NOMO-1 (cell line): ENCODE results near the gene CD79A.
"Not testable (repeated sequence)": the region's sequence is repeated elsewhere in the genome, so short reads cannot be mapped to it uniquely, and the experiment has no call there.

Experiments used
- DNase-seq, 2 experiments: peaks; one replicate each; lab custom pipeline; 2025; ENCODE audit not compliant: unreplicated experiment in 2 of 2; lab: John Stamatoyannopoulos, UW

Gene CD79A

DNA sequence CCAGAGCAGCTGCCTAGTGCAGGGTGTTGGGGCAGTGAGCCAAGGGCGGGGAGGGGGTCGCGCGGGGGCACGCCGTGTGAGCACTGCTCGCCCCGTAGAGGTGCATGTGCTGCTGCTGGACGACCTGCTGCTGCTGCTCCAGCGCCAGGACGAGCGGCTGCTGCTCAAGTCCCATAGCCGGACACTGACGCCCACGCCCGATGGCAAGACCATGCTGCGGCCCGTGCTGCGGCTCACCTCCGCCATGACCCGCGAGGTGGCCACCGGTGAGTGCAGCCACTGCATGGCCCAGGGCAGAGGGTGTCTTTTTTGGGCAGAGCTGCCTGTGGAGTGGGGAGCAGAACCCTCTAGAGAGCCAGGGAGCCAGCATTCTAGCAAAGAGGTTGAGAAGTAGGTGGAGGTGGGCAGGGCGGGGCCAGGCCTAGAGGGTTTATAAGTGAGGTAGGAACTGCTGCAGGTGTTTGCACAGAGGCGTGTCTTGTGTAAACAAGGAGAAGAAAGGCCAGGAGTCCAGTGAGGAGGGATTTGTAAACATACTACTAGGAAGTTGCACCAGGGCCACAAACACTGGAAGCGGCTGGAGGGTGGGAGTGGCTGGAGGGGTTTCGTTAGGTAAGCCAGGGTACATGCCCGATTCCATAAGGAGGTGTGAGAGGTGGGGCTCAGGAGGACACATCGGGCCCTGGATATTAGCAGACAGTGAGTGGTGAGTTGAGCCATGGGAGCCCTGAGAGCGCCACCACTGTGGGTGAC, 27.2 kb downstream of the CD79A start:
- no peak for DNase-seq

DNA sequence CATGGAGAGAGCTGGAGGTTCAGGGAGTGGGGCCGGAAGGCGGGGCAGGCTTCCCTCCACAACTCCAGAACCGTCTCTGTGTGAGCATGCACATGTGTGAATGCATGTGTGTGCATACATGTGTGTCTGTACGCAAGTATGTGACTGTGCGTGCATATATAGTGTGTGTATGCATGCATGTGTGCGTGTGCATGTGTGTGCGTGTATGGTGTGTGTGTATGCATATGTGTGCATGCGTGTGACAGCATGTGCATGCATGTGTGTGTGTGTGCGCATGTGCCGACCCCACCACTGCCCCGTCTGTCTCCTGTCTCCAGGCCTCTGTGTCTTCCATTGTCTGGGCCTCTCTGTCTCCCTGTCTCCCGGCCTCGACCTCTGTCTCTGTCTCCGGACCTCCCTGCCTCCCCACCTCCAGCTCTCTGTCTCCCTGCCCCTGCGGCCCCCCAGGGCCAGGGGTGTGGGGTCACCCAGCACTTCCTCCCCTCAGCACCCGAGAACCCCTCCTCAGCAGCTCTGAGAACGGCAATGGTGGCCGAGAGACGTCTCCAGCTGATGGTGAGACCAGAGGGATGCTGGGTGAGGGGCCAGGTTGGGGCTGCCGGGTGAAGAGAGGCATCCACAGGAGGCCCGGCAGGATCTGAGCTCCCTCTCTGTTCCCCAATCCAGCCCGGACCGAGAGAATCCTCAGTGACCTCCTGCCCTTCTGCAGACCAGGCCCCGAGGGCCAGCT, 28.4 kb downstream of the CD79A start:
- no peak for DNase-seq

DNA sequence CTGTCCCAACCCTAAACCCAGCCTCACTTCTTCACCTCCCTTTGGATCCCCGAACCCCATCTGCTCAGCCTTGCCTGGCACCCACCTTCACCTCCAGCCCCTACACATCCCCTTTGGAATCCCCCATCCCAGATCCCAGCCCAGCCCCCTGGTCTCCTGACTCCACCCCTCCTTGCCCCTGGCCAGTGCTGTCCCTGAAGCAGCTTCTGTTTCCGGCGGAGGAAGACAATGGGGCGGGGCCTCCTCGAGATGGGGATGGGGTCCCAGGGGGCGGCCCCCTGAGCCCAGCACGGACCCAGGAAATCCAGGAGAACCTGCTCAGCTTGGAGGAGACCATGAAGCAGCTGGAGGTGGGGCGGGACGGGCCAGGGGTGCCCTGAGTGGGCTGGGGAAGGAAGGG, 29.2 kb downstream of the CD79A start:
- no peak for DNase-seq

DNA sequence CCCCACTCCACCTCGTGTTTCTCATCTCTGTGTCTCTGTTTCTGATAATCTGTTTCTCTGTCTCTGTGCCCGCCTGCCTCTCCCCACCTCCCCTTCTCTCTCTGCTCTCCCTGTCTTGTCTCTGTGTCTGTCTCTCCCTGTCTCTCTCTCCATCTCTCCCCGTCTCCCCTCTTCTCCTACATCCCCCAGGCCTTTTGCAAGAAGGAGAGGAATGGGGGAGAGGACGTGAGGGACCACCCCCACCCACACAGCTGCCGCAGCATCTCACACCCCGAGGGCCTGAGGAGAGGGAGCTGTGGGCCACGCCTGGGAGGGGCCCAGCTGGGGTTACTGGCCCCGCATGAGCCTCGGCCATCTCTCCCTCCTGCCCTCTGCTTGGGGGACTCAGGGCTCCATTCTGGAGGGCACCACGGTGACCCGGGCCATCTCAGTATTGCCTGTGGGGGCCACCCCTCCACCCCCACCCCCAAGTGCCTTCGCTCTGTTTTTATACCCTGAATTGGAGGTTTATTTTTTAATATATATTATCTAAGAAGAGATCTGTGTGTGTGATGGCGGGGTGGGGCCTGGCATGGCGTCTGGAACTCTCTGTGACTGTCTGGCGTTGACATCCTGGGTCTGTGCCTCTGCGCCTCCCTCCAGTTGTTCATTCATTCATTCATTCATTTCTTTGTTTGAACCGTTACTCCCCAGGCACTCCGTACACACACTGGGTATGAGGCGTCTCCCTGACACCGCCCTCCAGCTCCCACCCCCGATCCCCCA, 30.0 kb downstream of the CD79A start:
- no peak for DNase-seq

DNA sequence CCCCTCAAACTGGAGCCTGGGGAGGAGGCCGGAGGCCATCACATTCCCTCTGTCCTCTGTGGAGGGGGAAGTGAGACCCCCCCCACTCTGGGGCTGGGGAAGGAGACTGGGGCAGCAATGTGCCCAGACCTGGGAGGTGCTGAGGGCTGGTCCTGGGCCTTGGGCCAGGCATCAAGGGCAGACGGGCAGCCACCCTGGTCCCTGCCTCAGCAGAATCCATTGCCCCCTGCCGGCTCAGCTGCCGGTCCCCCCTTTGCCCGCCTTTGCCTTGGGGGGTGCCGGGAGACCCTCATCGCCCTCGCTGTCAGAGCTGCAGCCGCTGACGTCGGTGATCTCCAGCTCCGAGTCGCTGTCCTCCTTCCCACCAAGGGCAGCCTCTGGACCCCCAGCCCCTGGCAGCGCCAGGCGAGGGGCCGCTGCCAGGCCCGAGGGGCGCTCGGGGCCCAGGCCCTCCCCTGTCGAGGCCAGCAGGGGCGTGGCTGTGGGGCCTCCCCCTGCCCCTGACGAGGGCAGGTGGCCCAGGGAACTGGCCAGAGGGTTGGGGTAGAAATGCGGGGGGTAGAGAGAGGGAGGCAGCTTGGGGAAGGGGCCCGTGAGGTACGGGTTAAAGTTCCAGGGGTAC, 31.0 kb downstream of the CD79A start:
- no peak for DNase-seq

DNA sequence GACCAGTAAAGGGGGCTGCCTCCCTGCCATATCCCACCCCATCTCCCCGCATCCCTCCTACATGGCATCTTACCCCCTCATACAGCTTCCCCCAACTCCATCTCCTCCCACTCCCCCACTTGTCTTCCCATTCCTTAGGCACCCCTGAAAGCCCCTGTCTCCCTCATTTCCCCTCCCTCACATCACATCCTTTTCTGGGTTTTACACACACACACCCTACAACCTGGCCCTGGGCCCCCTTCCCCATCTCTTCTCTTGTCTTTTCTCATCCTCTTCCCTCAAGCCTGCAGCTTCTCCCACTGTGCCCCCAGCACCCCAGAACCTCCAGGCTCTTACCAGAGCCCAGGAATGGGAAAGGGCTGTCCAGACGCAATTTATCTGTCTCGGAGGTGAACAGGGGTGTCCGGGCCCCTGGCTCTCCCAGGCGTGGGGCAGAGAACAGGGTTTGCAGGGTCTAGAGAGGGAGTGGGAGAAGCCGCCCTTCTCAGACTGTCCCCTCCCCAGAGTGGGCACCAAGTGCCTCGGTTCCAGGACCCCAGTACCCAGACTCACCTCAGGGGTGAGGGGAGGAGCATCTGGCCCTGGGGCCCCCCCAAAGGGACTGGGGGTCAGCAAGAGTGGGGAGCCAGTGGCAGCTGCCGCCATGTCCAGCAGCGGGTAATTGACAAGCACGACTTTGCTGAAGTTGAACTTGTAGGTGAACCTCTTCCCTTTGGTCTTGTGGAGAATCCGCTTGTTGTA, 31.8 kb downstream of the CD79A start:
- DNase-seq: no peak

DNA sequence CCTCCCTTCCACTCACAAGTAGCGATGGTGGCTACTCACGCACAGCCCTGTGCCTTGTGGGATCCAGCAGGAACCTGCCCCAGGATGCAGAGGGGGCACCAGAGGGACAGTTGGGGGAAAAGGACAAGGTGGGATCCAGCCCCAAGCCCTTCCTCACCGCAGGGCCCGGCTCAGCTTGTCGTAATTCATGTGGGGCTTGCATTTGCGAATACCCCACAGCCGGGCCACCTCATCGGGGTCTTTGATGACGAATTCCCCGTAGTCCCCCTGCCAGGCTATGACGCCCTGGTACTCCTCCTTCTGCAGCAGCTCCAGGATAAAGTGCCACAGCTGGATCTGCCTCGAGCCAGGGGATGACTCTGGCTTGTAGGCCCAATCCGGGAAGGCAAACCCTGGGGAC, 32.6 kb downstream of the CD79A start:
- no peak for DNase-seq

DNA sequence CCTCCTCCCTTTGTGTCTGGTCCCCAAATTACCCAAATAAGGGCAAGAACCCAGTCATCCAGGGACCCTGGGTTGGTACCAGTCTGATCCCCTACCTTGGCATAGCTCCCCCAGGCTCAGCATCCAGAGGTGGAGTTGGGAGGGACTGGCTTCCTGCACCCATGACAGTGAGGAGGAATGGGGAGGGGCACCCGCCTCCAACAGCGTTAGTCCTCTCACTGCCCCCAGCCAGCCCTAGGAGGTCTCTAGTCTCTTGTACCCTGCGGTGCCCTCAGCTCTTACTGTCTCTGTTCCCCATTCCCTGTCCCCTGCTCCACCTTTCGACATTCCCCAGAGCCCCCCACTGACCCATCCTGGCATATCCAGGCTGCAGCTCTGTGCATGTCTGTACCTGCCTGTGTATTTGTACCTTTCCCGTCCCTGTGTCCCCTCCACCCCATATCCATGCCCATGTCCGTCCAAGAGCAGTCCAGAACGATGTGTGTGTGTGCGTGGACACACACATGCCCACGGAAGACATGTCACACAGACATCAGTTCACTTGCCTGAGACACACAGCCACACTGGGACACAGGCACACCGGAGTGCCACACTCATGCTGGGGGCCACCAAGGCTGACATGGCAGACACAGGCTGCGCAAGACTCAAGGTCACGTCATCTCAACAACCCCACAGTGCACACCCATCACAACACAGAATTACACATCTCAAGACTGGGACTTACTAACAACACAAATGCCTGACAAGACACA, 33.3 kb downstream of the CD79A start:
- DNase-seq: no peak

DNA sequence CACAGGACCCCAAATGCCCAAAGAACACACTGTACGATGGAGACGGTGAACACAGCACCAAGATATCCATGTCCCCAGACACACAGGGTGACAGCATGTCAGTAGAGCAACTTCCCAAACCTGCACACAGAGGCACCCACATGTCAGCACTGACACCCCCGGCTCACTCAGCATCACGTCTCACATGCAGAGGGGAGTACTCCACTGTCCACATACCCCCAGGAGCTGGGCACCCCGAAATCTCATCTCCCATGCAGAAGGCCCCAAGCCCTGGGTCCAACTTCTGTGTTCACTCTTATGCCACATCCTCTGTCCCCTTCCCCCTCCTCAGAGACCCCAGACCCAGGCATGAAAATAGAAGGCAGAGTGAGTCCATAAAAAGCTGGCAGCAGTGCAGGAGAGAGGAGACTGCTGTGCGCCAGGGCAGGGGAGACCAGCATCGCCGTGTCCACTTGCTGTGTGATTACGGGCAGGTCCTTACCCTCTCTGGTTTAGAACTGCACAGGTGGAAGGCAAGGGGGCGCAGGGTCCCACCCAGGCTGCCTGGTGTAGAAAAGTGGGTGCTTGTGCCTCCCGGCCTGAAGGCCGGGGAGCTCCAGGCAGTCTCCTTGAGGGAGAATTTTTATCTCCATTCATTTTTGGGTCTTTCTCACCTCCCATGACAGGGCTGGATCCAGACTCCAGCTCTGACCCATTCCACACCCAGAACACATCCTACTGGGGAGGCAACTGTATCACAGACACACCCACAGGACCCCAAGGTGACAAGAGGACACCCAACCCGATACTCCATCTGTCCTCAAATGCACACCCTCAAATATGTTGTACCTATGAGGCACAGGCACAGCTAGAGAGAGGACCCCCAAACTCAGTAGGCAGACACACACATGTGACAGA, 34.2 kb downstream of the CD79A start:
- DNase-seq: no peak

DNA sequence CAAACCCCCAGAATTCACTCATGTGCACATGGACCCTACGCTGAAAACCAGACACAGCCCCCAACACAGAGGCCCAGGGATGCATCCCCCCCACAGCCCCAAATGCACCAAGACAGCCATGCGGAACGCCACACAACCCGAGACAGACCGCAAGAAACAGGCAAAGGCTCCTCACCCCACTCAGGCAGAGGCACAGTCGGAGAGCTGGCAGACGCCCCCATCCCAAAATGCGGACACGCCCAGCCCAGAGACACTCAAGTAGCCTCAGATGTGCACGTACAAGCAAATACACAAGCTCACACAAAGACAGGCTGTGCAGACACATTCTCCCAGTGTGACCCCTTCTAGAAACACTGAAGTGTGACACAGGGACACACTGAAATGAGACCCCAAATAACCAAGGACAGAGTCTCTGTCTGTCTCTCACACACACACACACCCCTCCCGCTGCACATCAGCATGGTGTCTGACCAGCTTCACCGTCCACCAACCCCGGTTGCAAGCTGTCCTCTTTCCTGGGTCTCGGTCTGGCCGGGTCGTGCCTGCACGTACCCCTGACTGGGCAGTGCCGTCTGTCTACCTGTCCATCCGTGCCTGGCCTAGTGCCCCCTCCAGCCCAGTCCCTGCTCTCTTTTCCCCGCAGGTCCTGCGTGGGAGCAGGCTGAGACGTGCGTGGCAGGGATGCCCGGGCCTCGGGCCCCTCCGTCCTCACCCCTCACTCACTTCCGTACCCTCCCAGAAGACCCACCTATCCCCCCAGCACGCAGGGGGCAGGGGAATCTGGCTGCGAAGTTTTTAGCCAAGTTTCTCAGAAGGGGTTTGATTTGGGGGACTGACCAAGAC, 35.0 kb downstream of the CD79A start:
- no peak for DNase-seq

DNA sequence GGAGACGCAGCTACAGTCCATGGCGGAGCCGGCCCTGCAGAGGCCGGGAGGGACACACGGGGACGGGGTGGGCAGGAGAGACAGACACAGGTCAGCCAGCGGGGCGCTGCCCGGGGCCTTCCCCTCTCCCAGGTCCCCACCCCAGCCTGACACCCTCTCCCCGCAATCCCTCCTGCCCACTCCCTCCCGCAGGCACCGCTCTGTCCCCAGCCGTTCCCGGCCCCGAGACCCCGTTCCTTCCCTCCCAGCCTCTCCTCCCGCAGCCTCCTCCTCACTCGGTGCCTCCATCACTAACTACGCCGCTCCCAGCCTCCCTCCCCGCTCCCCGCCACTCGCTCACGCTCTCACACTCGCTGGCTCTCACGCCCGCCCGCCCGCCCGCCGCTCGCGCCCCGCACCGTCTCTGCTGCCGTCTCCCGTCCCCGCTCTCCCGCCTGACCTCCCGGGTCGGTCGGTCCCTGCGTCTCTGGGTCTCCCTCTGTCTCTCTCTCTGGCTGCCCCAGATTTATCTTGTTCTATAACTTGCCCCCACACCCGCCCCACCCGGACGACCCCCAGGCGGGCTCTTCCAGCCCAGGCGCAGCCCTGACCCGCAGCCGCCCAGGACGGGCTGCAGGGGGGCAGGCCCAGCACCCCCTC, 35.9 kb downstream of the CD79A start:
- no peak for DNase-seq

DNA sequence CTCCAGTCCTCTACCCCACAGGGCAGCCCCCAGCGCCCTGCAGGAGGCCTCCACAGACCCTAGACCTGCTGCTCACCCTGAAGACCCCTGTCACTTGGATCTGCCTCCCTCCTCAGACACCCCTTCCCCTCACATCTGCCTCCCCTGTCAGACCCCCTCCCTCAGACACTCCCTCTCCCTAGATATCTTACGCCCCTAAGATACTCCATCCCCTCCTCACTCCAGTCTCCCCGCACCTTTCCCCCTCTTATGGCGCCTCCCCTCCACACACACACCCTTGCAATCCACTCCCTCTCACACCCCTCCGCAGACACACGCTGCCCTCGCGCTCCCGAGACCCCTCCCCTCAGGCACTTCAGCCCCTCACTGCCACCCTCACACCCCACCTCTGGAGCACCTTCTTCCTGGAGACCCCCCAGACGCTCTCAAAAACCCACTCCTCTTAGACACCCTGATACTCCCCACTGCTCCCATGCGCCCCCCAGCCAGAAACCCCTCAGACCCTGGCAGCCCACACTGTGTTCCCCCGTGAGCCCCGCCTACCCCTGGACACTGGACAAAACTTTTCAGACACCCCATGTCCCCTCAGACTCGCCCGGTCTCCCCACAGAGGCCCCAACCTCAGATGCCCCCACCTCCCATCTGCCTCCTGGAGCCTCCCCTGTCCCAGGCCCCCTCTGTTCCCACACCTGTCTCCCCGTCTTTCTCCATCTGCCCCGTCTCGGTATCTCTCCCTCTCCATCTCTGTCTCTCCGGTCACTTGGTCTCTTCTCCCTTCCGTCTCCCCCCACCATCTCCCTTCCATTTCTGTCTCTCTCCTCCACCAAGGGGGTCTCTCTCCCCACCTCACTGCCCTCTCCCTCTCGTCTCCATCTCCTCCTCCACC, 36.7 kb downstream of the CD79A start:
- DNase-seq: no peak

DNA sequence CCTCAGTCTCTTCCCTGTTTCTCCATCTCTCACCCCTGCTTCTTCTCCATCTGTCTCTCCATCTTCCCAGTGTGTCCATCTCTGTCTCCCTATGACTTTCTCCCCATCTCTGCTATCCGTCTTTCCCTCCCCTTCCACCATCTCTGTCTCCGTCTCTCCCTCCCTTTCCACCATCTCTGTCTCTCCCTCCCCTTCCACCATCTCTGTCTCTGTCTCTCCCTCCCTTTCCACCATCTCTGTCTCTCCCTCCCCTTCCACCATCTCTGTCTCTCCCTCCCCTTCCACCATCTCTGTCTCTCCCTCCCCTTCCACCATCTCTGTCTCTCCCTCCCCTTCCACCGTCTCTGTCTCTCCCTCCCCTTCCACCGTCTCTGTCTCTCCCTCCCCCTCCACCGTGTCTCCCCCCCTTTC, 37.4 kb downstream of the CD79A start:
- not testable (repeated sequence) for DNase-seq

DNA sequence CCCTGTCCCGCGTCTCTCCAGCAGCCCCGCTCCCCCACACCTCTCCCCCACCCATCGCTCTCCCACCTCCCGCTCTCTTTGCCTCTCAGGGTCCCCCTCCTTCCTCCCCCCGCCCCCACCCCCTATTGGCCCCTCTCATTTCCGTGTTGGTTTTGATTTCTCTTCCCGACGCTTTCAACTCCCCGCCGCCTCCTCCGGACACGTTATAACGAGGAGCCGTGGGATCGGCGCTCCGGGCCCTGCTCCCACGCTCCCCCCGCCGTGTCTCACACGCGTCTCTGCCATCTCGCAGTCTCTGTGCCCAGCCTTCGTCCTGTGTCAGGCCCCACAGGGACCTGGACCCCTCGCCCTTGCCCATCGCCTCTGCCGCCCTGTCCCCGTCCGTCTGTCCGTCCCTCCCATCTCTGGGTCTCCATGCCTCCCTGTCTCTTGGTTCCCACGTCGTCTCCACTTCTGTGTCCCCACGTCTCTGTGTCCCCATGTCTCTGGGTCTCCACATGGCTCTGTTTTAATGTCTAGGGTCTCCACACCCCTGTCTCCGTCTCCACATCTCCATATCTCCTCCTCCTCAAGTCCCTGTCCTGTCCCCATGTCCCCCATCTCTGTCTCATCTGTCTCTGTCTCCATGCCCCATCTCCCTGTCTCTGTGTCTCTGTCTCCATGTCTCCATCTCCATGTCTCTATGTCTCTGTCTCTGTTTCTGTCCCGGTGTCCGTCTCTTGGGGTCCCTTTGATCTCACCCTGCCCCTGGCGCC, 38.1 kb downstream of the CD79A start:
- no peak for DNase-seq

DNA sequence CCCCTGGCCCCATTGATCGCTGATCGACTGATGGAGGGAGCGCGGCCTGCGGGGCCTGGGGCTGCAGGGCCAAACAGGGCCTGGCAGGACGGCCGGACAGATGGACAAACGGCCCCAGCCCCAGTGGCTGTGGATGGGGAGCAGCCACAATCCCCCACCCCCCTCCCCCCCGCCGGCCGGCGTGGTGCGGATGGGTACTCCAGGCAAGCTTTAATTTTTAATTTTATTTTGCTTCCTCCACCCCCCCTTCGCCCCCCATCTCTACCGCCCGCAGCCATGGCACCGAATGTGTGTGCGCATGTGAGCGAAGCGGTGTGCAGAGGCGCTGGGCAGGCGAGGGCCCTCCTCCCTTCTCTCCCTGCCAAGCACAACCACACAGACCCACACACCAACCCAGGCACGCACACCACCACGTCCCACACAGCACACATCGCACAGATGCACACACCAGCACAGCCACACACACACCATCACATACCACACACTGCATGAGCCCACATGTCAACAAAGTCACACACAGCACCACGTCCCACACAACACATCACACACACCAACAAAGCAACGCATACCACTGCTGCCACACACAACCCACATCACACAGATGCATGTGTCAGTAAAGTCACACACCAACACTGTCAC, 38.8 kb downstream of the CD79A start:
- no peak for DNase-seq
